Esophagus muscularis mucosa (tissue), 4 donors: ENCODE data around the gene EXOSC10.

Experiments used
- EP300 ChIP-seq: sonication (generic); formaldehyde crosslinking; IDR thresholded peaks from one replicate; pipeline ENCODE4 v1.6.1; 2017; ENCODE audit warnings: antibody characterized with exemption
- POLR2A ChIP-seq: fragments of 450-650 bp; IDR thresholded peaks from one replicate; pipeline ENCODE4 v1.6.1; 2017; ENCODE audit warnings: antibody characterized with exemption, moderate library complexity, mild to moderate bottlenecking, low read depth
- POLR2AphosphoS5 ChIP-seq, 2 donors: sonication (generic); formaldehyde crosslinking; IDR thresholded peaks; one replicate each; pipeline ENCODE4 v1.6.1; 2017; ENCODE audit warnings: antibody characterized with exemption in 2 of 2
- TF ChIP-seq, protein P1 (sequence below), 3 experiments: fragments of 200-600 bp in 2 of 3; fragments of 450-650 bp in 1 of 3; sonication (generic) in 2 of 3; IDR thresholded peaks; one replicate each; pipeline ENCODE4 v1.5.1; 2017 to 2019; ENCODE audit warnings: antibody characterized with exemption in 3 of 3, mild to moderate bottlenecking in 2 of 3, moderate library complexity in 1 of 3

DNA sequence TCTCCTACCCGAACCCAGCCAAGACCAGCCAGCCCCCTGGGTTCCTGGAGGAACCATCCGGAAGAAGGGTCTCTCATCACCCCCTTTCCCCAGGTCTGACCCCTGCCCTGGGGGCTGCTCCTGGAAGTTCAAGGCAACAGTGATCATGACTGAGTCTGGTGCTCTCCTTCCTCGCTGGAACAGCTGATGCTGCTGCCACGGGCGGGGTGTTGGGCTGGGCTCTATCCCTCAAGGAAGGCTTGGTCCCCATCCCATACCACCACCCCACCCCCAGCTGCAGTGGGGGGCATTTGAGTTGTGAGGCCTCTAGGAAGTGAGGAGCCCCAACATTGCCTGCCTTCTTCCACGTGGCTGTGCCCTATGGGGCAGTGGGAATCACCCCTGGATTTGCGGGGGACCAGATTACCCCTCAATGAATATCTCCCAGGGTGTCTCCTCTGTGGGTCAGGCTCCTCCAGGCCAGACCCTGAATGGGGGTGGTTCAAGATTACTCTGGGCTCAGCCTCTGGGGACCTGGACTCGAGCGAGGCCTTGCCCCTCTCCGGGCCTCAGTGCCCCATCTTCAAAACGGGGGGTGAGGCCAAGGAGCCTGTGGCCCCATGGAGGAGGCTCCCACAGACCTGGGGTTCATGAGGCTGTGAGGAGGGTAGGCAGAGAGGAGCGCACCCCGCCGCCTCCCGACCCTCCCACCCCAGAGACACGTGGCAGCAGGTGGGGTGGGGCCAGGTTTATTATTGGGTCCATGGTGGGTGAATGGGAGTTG, 55.4 kb downstream of the EXOSC10 start:
- TF ChIP-seq, protein P1, sequence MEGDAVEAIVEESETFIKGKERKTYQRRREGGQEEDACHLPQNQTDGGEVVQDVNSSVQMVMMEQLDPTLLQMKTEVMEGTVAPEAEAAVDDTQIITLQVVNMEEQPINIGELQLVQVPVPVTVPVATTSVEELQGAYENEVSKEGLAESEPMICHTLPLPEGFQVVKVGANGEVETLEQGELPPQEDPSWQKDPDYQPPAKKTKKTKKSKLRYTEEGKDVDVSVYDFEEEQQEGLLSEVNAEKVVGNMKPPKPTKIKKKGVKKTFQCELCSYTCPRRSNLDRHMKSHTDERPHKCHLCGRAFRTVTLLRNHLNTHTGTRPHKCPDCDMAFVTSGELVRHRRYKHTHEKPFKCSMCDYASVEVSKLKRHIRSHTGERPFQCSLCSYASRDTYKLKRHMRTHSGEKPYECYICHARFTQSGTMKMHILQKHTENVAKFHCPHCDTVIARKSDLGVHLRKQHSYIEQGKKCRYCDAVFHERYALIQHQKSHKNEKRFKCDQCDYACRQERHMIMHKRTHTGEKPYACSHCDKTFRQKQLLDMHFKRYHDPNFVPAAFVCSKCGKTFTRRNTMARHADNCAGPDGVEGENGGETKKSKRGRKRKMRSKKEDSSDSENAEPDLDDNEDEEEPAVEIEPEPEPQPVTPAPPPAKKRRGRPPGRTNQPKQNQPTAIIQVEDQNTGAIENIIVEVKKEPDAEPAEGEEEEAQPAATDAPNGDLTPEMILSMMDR (IDR thresholded peaks at IDR 0.05): no peak
- no peak for TF ChIP-seq EP300
- TF ChIP-seq POLR2A: no peak
- TF ChIP-seq POLR2AphosphoS5 (IDR thresholded peaks at IDR 0.05): no peak
